HEK293 (cell line): ENCODE results near the gene ARTN.
A peak's percentile ranks its signal among the peaks of the same experiment; 100 is the strongest.

Experiments used
- CTCF ChIA-PET: fragments of 350-600 bp; formaldehyde crosslinking; extraction: SDS; loops from one replicate; lab custom pipeline; 2021; ENCODE audit warnings: antibody characterized with exemption; lab: Yijun Ruan, JAX
- POLR2A ChIA-PET: fragments of 300-600 bp; formaldehyde crosslinking; extraction: SDS; loops from one replicate; lab custom pipeline; 2020; ENCODE audit warnings: antibody characterized with exemption, inconsistent platforms; lab: Yijun Ruan, JAX
- H3K27ac ChIP-seq: fragments of 200-500 bp; sonication (Bioruptor generic); 2 replicates; pipeline ENCODE4 v1.5.1; 2014; ENCODE audit warnings: low read depth, low read length, control low read depth, inconsistent platforms; ENCODE audit errors: extremely low read depth
- H3K36me3 ChIP-seq, 2 experiments: fragments of 200-500 bp in 1 of 2; sonication (Bioruptor generic) in 1 of 2; 1 replicate in 1 of 2; 2 replicates in 1 of 2; pipeline ENCODE4 v1.5.1; 2014 to 2017; ENCODE audit warnings: inconsistent platforms in 2 of 2, low read length in 2 of 2; ENCODE audit not compliant: control insufficient read depth in 2 of 2, insufficient read depth in 1 of 2
- H3K4me1 ChIP-seq: fragments of 200-500 bp; sonication (Bioruptor generic); 2 replicates; pipeline ENCODE4 v1.5.1; 2014; ENCODE audit warnings: mild to moderate bottlenecking, low read length, inconsistent platforms; ENCODE audit not compliant: control insufficient read depth, insufficient read depth
- H3K4me3 ChIP-seq: 2 replicates; pipeline ENCODE4 v1.5.1; 2011; ENCODE audit warnings: low read depth, mild to moderate bottlenecking, control low read depth, low read length, moderate library complexity
- H3K9me3 ChIP-seq: fragments of 200-500 bp; sonication (Bioruptor generic); 2 replicates; pipeline ENCODE4 v1.5.1; 2014; ENCODE audit warnings: low read depth, low read length, inconsistent platforms; ENCODE audit not compliant: control insufficient read depth, insufficient read depth
- EGR2 ChIP-seq: fragments of 450-650 bp; formaldehyde crosslinking; IDR thresholded peaks from 2 replicates; pipeline ENCODE4 v1.5.1; 2016; ENCODE audit warnings: low read depth, missing biosample characterization, missing genetic modification characterization
- GLIS1 ChIP-seq: fragments of 450-650 bp; formaldehyde crosslinking; IDR thresholded peaks from 2 replicates; pipeline ENCODE4 v1.5.1; 2016; ENCODE audit warnings: missing biosample characterization, missing genetic modification characterization
- KLF1 ChIP-seq: fragments of 450-650 bp; formaldehyde crosslinking; IDR thresholded peaks from 2 replicates; pipeline ENCODE4 v1.5.1; 2016; ENCODE audit warnings: missing biosample characterization, missing genetic modification characterization
- KLF17 ChIP-seq: fragments of 450-650 bp; formaldehyde crosslinking; IDR thresholded peaks from 2 replicates; pipeline ENCODE4 v1.5.1; 2016; ENCODE audit warnings: missing biosample characterization, missing genetic modification characterization
- PRDM1 ChIP-seq: fragments of 450-650 bp; formaldehyde crosslinking; IDR thresholded peaks from 2 replicates; pipeline ENCODE4; 2016; ENCODE audit warnings: missing biosample characterization, missing genetic modification characterization
- WT1 ChIP-seq: fragments of 450-650 bp; formaldehyde crosslinking; IDR thresholded peaks from 2 replicates; pipeline ENCODE4 v1.5.1; 2016; ENCODE audit warnings: missing biosample characterization, missing genetic modification characterization
- ZBTB10 ChIP-seq: fragments of 450-650 bp; formaldehyde crosslinking; IDR thresholded peaks from 2 replicates; pipeline ENCODE4 v1.5.1; 2016; ENCODE audit warnings: missing biosample characterization, missing genetic modification characterization
- ZBTB11 ChIP-seq: fragments of 450-650 bp; formaldehyde crosslinking; conservative IDR thresholded peaks from 2 replicates; pipeline ENCODE4 v1.5.1; 2016; ENCODE audit warnings: low read depth, missing biosample characterization, missing genetic modification characterization
- ZFHX2 ChIP-seq: fragments of 450-650 bp; formaldehyde crosslinking; conservative IDR thresholded peaks from 2 replicates; pipeline ENCODE4 v1.5.1; 2016; ENCODE audit warnings: missing biosample characterization, missing genetic modification characterization
- ZFP41 ChIP-seq: fragments of 450-650 bp; formaldehyde crosslinking; IDR thresholded peaks from 2 replicates; pipeline ENCODE4 v1.5.1; 2016; ENCODE audit warnings: missing biosample characterization, missing genetic modification characterization, borderline replicate concordance
- ZIC2 ChIP-seq: fragments of 450-650 bp; formaldehyde crosslinking; IDR thresholded peaks from 2 replicates; pipeline ENCODE4 v1.5.1; 2016; ENCODE audit warnings: missing biosample characterization, missing genetic modification characterization
- ZNF114 ChIP-seq: fragments of 450-650 bp; formaldehyde crosslinking; IDR thresholded peaks from 2 replicates; pipeline ENCODE4 v1.5.0; 2017; ENCODE audit warnings: missing biosample characterization, missing genetic modification characterization
- ZNF221 ChIP-seq: fragments of 450-650 bp; formaldehyde crosslinking; IDR thresholded peaks from 2 replicates; pipeline ENCODE4 v1.5.1; 2017; ENCODE audit warnings: missing biosample characterization, missing genetic modification characterization, borderline replicate concordance
- ZNF280C ChIP-seq: fragments of 450-650 bp; formaldehyde crosslinking; IDR thresholded peaks from 2 replicates; pipeline ENCODE4 v1.5.1; 2016; ENCODE audit warnings: missing biosample characterization, missing genetic modification characterization
- ZNF350 ChIP-seq: fragments of 450-650 bp; formaldehyde crosslinking; IDR thresholded peaks from 2 replicates; pipeline ENCODE4 v1.5.0; 2017; ENCODE audit warnings: missing biosample characterization, mild to moderate bottlenecking, missing genetic modification characterization
- ZNF423 ChIP-seq: fragments of 450-650 bp; formaldehyde crosslinking; IDR thresholded peaks from 2 replicates; pipeline ENCODE4 v1.5.1; 2016; ENCODE audit warnings: missing biosample characterization, missing genetic modification characterization
- ZNF548 ChIP-seq: fragments of 450-650 bp; formaldehyde crosslinking; IDR thresholded peaks from 2 replicates; pipeline ENCODE4 v1.5.1; 2016; ENCODE audit warnings: missing biosample characterization, missing genetic modification characterization
- ZNF560 ChIP-seq: fragments of 450-650 bp; formaldehyde crosslinking; IDR thresholded peaks from 2 replicates; pipeline ENCODE4 v1.5.1; 2017; ENCODE audit warnings: missing biosample characterization, missing genetic modification characterization, borderline replicate concordance
- ZNF600 ChIP-seq: fragments of 450-650 bp; formaldehyde crosslinking; IDR thresholded peaks from 2 replicates; pipeline ENCODE4 v1.5.1; 2016; ENCODE audit warnings: missing biosample characterization, missing genetic modification characterization

The ARTN gene

GRCh38 chr1:43982241-43982640 is 48.6 kb downstream of the ARTN start:
- CTCF ChIA-PET: no interaction called here
- POLR2A ChIA-PET: no interaction called here
- peaks cover 5 to 80% of the 10 kb centered on the region in 2 experiments for H3K36me3 ChIP-seq

GRCh38 chr1:43982808-43983207 is 49.2 kb downstream of the ARTN start:
- Histone ChIP-seq H3K9me3 (no peaks in the 10 kb centered on the region), H3K4me3 (no peak overlapping the region)
- CTCF ChIA-PET: no interaction called here
- TF ChIP-seq PRDM1 (tag by site-specific recombination): peak; percentile 78; the same call in 1 of the 2 replicates
- TF ChIP-seq ZNF280C (tag by site-specific recombination): no peak
- no peak for TF ChIP-seq ZNF221
- no peak for TF ChIP-seq ZFP41 (tag by site-specific recombination)
- peak; percentile 83 for TF ChIP-seq ZNF600 (tag by site-specific recombination)
- no peak for TF ChIP-seq ZBTB11 (tag by site-specific recombination)
- TF ChIP-seq, all 188 proteins: peak for 2
- Histone ChIP-seq H3K4me1 (peaks cover 3% of the 10 kb centered on the region; the same call in 1 of the 2 replicates), H3K36me3 (peaks cover 0 to 80% of the 10 kb centered on the region in 2 experiments), H3K27ac (no peak overlapping the region)
- POLR2A ChIA-PET: no interaction called here

More at GRCh38 chr1:43982241-43982640, 48.6 kb downstream of the ARTN start:
- Histone ChIP-seq H3K4me3 (no peak overlapping the region), H3K4me1 (peaks cover 3% of the 10 kb centered on the region; the same call in 1 of the 2 replicates), H3K27ac (no peak overlapping the region), H3K9me3 (no peaks in the 10 kb centered on the region)
- no peak for TF ChIP-seq ZNF560 (tag by site-specific recombination)

GRCh38 chr1:43983253-43983899 is 49.8 kb downstream of the ARTN start:
- H3K27ac ChIP-seq: no peak overlapping the region
- TF ChIP-seq ZFHX2 (peak; percentile 55), KLF1 (tag by site-specific recombination) (peak; percentile 47; the same call in 1 of the 2 replicates), ZNF350 (no peak), EGR2 (tag by site-specific recombination) (peak; percentile 84), WT1 (tag by site-specific recombination) (peak; percentile 72), GLIS1 (tag by site-specific recombination) (peak; percentile 9; the same call in 1 of the 2 replicates), ZBTB10 (tag by site-specific recombination) (no peak), ZNF114 (tag by site-specific recombination) (no peak), KLF17 (peak; percentile 74), ZNF423 (tag by site-specific recombination) (peak; percentile 74), ZNF548 (peak; percentile 17; the same call in 1 of the 2 replicates), ZIC2 (tag by site-specific recombination) (peak; percentile 20; the same call in 1 of the 2 replicates)
- H3K9me3 ChIP-seq: no peaks in the 10 kb centered on the region
- CTCF ChIA-PET: interaction anchor here (0.6 kb wide), 1 partner anchor 306 kb away, joined by 3 read pairs; no protein-coding TSS in a partner anchor
- H3K4me1 ChIP-seq: peaks cover 3% of the 10 kb centered on the region; the same call in 1 of the 2 replicates
- no peak overlapping the region for H3K4me3 ChIP-seq
- POLR2A ChIA-PET: interaction anchor here (1.5 kb wide), 1 partner anchor 8 kb away, joined by 6 read pairs; the partner anchor contains the start of gene ATP6V0B
- peaks cover 0 to 77% of the 10 kb centered on the region in 2 experiments; a peak in 2 of 3 replicates for H3K36me3 ChIP-seq
